Measurements from ENCODE around the gene CCR3.

Gene CCR3

GRCh38 chr3:46218196-46218709 lies 24.0 kb upstream of the CCR3 start:
- no peak for DNase-seq (ENCODE audit: low read depth)
- TF ChIP-seq, protein P1, sequence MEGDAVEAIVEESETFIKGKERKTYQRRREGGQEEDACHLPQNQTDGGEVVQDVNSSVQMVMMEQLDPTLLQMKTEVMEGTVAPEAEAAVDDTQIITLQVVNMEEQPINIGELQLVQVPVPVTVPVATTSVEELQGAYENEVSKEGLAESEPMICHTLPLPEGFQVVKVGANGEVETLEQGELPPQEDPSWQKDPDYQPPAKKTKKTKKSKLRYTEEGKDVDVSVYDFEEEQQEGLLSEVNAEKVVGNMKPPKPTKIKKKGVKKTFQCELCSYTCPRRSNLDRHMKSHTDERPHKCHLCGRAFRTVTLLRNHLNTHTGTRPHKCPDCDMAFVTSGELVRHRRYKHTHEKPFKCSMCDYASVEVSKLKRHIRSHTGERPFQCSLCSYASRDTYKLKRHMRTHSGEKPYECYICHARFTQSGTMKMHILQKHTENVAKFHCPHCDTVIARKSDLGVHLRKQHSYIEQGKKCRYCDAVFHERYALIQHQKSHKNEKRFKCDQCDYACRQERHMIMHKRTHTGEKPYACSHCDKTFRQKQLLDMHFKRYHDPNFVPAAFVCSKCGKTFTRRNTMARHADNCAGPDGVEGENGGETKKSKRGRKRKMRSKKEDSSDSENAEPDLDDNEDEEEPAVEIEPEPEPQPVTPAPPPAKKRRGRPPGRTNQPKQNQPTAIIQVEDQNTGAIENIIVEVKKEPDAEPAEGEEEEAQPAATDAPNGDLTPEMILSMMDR (IDR thresholded peaks at IDR 0.05; ENCODE audit: insufficient read depth, low read depth, low read length, missing control alignments), result no peak
- H3K4me3 ChIP-seq (ENCODE audit: low read length), result no peak overlapping the region

- DNase-seq (ENCODE audit: low read depth), result no peak
- TF ChIP-seq, protein P1 (IDR thresholded peaks at IDR 0.05; ENCODE audit: insufficient read depth, low read depth, low read length, missing control alignments), result no peak
- no peak overlapping the region for H3K4me3 ChIP-seq (ENCODE audit: low read length)
Measured at GRCh38 chr3:46221391-46221790, 20.9 kb upstream of the CCR3 start.

- TF ChIP-seq, protein P1 (IDR thresholded peaks at IDR 0.05; ENCODE audit: insufficient read depth, low read depth, low read length, missing control alignments), result no peak
- DNase-seq (ENCODE audit: low read depth), result no peak
- no peak overlapping the region for H3K4me3 ChIP-seq (ENCODE audit: low read length)
Measured at GRCh38 chr3:46221938-46222337, 20.3 kb upstream of the CCR3 start.

GRCh38 chr3:46222435-46223161 lies 19.7 kb upstream of the CCR3 start:
- no peak overlapping the region for H3K4me3 ChIP-seq (ENCODE audit: low read length)
- TF ChIP-seq, protein P1 (IDR thresholded peaks at IDR 0.05; ENCODE audit: insufficient read depth, low read depth, low read length, missing control alignments), result no peak
- DNase-seq (ENCODE audit: low read depth), result peak; percentile 18

- TF ChIP-seq, protein P1 (IDR thresholded peaks at IDR 0.05; ENCODE audit: insufficient read depth, low read depth, low read length, missing control alignments), result no peak
- no peak overlapping the region for H3K4me3 ChIP-seq (ENCODE audit: low read length)
- DNase-seq (ENCODE audit: low read depth), result peak; percentile 82
Measured at GRCh38 chr3:46228260-46229242, 13.7 kb upstream of the CCR3 start.

- TF ChIP-seq, protein P1 (IDR thresholded peaks at IDR 0.05; ENCODE audit: insufficient read depth, low read depth, low read length, missing control alignments), result no peak
- DNase-seq (ENCODE audit: low read depth), result no peak
- H3K4me3 ChIP-seq (ENCODE audit: low read length), result no peak overlapping the region
Measured at GRCh38 chr3:46231323-46231722, 10.9 kb upstream of the CCR3 start.

All from epithelial cell of esophagus (primary cell).